NCI-H1930 (cell line): ENCODE measurements around the gene PRKCZ.
"Not testable (repeated sequence)": the region's sequence is repeated elsewhere in the genome, so short reads cannot be mapped to it uniquely, and the experiment has no call there.

Experiments used
- DNase-seq, 2 experiments: peaks; one replicate each; lab custom pipeline; 2025; lab: John Stamatoyannopoulos, UW

The PRKCZ gene

GRCh38 chr1:2084306-2084705 lies 34.1 kb downstream of the PRKCZ start:
- no peak for DNase-seq

GRCh38 chr1:2085080-2085479 lies 34.9 kb downstream of the PRKCZ start:
- no peak for DNase-seq

- no peak for DNase-seq
These were observed 36.4 kb downstream of the PRKCZ start for GRCh38 chr1:2086446-2087078.

GRCh38 chr1:2087766-2088165 lies 37.6 kb downstream of the PRKCZ start:
- no peak for DNase-seq

GRCh38 chr1:2088458-2088857 lies 38.2 kb downstream of the PRKCZ start:
- DNase-seq: no peak

- DNase-seq: no peak
These were observed 38.8 kb downstream of the PRKCZ start for GRCh38 chr1:2089051-2089450.

- no peak for DNase-seq
These were observed 40.1 kb downstream of the PRKCZ start for GRCh38 chr1:2090216-2090890.

GRCh38 chr1:2091611-2092604 lies 41.7 kb downstream of the PRKCZ start:
- DNase-seq: no peak

GRCh38 chr1:2093055-2093454 lies 42.8 kb downstream of the PRKCZ start:
- DNase-seq: no peak

GRCh38 chr1:2093636-2094035 lies 43.4 kb downstream of the PRKCZ start:
- no peak for DNase-seq

- not testable (repeated sequence) for DNase-seq
These were observed 44.3 kb downstream of the PRKCZ start for GRCh38 chr1:2094269-2095158.

- DNase-seq: no peak
These were observed 45.2 kb downstream of the PRKCZ start for GRCh38 chr1:2095394-2095793.

GRCh38 chr1:2095981-2096736 lies 45.9 kb downstream of the PRKCZ start:
- no peak for DNase-seq

GRCh38 chr1:2097386-2098300 lies 47.4 kb downstream of the PRKCZ start:
- no peak for DNase-seq

GRCh38 chr1:2098301-2098698 lies 48.1 kb downstream of the PRKCZ start:
- no peak for DNase-seq

- DNase-seq: no peak
These were observed 48.9 kb downstream of the PRKCZ start for GRCh38 chr1:2098839-2099785.

- no peak for DNase-seq
These were observed 49.9 kb downstream of the PRKCZ start for GRCh38 chr1:2099886-2100779.

- no peak for DNase-seq
These were observed 50.5 kb downstream of the PRKCZ start for GRCh38 chr1:2100780-2101108.
